DMS53 (cell line): ENCODE data around the gene CERS6.
"Not testable (repeated sequence)": the region's sequence is repeated elsewhere in the genome, so short reads cannot be mapped to it uniquely, and the experiment has no call there.

Experiments
- DNase-seq: peaks from one replicate; lab custom pipeline; 2025; lab: John Stamatoyannopoulos, UW

CERS6 gene

DNA sequence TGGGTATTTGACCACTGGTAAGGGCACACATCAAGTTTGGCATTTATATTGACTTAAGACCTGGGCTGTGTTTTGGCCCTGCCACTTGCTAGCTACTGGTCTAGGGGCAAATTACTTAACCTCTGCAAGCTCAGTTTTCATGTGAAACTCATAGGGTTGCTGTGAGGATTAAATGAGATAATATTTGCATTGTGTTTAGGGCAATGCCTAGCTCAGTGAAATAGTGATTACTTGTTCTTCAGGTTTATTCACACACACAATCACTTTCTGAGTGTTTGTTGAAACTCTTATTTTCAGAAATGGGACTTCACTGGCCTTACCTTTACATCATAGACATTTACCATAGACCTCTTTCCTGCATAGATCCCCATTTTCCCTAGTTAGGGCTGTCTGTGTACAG is 12.3 kb downstream of the CERS6 start:
- DNase-seq, result no peak

GRCh38 chr2:168469281-168469988 is 13.4 kb downstream of the CERS6 start:
- no peak for DNase-seq

GRCh38 chr2:168470320-168471162 is 14.5 kb downstream of the CERS6 start:
- DNase-seq, result no peak

DNA sequence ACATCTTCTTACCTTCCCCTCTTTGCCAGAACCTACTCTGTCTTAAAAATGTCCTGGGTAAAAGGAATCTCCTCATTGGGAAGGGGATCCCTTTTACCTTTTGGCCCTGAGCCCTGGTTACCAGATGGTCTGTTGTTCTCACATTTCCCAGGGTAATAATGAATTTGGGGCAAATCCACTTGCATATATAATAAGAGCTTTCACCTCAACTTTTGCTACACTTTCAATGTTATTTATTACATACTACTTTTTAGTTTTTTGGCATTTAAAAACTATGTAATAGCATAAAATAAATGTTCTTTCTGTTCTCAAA is 15.0 kb downstream of the CERS6 start:
- no peak for DNase-seq

- no peak for DNase-seq
These were observed 19.6 kb downstream of the CERS6 start for GRCh38 chr2:168475636-168476035.

DNA sequence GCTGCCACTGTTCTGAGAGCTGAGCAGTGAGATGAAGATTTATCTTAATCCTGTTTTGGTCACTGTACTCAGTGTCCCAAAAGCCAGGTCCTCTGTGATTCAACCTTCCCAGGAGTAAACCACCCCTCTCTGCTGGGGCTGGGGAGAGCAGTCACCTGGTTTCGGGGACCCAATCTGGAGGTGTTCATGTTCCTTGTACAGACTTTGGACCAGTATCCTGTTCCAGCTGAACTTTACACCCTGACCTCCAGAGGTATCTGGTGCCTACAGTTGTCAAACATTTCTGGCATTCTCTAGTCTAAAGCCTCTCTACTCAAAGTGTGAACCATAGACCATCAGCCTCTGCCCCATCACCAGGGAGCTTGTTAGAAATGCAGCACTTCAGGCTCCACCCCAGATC is 22.1 kb downstream of the CERS6 start:
- DNase-seq, result peak; percentile 32

- peak; percentile 91 for DNase-seq
These were observed 24.3 kb downstream of the CERS6 start for GRCh38 chr2:168480356-168480755.

DNA sequence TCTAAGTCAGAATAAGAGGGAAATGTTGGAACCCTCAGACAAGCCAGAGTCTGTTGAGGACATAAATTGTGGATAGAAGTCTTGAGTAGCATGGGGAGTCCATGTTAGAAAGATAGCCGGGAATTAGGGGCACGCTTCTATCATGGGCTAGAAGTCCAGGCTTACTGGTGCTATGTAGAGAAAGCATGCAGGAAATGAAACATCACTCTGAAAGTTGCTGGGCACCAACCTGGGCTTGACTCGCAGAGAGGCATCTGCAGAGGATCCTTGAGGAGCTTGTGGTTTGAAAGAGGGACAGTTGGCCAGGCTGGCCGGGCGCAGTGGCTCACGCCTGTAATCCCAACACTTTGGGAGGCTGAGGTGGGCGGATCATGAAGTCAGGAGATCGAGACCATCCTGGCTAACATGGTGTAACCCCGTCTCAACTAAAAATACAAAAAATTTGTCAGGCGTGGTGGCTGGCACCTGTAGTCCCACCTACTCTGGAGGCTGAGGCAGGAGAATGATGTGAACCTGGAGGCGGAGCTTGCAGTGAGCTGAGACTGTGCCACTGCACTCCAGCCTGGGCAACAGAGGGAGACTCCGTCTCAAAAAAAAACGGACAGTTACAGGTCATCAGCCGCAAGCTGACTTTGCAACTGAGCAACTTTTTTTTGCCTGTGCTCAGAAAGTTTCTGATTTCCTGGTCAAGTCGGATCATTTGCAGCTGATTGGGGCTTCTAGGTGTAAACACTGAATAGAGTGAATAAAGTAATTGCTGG is 24.9 kb downstream of the CERS6 start:
- peak; percentile 62 for DNase-seq

GRCh38 chr2:168482269-168482668 is 26.2 kb downstream of the CERS6 start:
- no peak for DNase-seq

DNA sequence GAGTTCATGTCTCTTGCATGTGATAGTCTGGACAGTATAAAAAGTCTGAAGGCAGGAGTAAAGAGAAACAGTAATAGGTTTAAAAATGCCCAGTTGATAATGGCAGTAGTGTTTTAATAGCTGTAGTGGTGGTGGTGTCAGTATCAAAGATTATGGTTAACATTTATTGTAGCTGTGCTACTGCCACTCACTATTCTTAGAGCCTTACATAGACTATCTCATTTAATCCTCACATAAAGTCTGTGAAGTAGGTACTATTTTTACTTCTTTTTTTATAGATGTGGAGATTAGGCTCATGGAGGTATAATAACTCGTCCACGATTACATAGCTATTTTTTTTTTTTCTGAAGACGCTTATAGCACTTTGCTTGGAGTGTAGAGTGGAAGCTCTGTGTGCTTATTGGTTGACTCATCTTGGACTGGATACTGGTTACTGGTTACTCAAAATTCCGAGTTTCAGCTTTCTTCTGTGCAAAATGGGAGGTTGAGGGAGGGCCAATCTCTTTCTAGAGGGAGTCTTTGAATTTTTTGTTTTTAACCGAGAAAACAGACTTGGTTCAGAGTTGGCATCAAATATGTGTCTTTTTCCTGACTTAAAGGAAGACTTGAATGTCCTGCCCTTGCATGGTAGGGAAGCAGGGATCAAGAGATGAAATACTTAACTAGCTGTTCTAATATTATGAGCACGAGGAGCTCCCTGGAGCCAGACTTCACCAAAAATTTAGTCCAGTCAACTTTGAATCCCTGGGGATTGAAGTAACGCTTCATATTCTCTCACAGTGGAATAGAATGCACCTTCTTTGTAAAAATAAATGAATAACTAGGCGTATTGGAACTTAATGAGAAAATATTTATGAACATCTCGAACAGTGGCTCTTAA is 27.1 kb downstream of the CERS6 start:
- no peak for DNase-seq

DNA sequence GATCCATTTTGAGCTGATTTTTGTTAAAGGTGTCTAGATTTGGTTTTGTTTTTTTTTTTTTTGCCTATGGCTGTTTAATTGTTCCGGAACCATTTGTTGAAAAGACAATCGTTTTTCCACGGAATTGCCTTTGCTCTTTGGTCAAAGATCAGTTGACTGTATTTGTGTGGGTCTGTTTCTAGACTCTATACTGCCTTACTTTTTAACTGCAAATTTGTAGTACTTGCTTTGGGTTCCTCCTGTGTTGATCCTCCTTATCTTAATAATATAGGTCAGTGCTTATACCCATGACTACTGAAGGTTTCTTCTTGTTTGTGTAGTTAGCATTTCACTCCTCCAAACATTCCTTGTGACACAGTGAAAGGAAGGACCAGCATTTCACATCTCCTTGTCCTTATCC is 30.4 kb downstream of the CERS6 start:
- DNase-seq, result no peak

DNA sequence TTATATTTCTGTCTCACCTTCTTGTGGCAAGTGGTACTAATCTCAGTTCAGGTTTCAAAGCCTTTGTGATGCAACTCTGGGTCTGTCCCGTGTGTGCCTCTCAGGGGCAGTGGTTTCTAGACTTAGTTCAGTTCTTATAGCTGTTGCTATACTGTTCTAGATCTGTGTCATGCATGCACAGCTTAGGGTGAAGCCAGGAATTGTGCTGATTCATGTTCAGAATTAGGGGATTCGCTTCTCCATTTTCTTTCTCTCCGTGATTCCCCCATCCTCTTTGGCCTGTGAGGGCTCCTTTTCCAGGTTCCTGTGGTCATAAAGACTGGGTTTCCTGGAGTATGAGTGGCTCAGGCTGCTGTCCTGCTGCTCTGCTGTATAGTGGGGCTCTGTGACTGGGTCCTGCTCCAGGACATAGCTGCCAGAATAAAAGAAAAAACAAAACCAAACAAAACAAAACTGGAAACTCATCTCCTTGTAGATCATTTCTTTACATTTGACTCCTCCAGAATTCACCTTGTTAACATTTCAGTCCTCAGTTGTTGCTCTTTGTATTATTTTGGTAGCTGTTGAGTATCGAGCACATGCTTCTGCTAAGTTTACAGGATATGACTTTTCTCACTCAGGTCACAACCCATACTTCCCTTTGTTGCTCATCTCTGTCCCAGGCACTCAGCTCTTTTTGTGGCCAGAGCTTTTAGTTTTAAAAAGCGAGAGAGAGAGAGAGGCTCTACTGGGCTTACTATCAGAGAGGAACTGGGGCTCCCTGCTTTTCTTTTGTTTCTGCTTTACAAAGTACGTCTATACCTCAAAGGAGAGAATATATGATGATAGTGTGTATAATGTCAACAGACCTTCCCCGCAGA is 34.2 kb downstream of the CERS6 start:
- peak; percentile 82 for DNase-seq

DNA sequence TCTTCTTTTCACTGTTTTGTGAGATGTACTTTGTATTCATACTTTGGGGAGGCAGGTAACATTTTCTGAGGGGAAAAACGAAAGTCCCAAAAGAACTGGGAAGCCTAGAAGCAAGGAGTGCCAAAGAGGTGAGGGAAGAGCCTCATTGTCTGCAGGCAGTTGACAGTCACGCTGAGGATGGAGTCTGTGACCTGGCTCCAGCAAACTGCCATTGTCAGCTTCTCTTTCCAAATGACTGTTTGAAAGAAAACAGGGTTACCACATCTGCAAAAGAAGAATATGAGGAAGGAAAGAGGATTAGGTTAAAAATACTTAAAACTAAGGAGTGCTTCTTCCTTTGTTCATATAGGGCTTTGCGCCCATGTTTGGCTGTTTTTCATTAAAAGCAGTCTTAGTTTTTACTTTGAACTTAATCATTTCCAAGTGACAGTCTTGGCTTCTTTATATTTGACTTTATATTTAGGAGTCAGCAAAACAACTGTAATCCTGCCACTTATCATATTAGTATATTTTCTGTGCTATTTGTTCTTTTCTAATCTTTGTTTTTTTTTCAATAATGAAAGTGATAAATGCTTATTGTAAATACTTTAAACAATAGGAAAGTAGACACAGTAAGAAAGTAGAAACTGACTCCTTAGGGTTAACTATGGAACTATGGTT is 35.0 kb downstream of the CERS6 start:
- DNase-seq, result peak; percentile 62

GRCh38 chr2:168491728-168492127 is 35.7 kb downstream of the CERS6 start:
- not testable (repeated sequence) for DNase-seq

DNA sequence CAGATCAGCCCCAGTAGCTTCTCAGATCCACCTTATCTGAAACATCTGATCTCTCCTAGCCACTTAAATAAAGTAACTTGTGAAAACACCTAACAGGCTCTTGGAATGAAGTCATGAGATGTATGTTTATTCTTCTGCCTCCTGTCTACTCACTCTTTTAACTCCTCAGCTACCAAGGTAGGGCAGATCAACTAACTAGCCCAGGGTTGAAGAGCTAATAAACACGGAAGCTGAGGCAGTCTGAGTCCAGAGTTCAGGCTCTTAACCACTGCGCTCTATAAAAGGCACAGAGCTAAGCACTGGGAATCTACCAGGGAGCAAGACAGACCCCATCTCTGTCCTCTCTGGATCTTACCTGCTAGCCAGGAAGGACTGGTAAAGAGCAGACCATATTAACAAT is 37.1 kb downstream of the CERS6 start:
- peak; percentile 80 for DNase-seq

- DNase-seq, result peak; percentile 89
These were observed 38.2 kb downstream of the CERS6 start for GRCh38 chr2:168494190-168494711.

DNA sequence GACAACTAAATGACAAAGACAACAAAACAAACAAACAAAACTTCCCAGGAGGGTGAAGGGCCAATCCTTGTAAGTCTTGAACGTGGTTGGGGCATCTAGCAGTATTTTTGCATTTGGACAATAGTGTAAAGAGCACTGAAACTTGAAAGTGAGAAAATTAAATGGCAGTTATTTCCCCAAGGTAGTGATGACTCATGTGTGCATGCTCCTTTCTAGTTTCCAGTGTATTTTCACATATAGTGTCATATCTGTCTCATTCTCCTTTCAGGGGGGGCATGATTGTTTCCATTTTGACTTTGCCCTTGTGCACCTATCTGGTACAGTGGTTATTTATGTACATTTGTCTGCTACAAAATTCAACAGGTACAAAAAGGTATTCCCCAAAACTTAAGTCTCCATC is 39.5 kb downstream of the CERS6 start:
- DNase-seq, result no peak

DNA sequence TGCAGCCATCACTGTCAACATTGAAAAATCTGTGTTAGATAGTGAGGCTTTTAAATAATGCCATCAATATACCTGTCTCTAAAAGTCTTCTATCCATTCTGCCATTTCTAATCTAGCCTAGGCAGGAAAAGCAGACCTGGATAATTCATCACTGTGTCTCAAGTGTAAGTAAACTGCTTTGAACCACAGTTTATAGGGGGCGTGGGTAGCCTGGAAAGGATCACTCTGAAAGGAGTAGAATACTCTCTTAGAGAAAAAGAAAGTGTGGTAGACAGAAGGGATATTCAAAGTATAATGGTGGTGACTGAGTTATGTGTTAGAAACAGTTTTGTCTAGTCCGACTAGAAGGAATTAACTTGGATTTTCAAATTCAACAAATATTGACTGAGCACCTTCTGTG is 40.8 kb downstream of the CERS6 start:
- DNase-seq, result no peak

DNA sequence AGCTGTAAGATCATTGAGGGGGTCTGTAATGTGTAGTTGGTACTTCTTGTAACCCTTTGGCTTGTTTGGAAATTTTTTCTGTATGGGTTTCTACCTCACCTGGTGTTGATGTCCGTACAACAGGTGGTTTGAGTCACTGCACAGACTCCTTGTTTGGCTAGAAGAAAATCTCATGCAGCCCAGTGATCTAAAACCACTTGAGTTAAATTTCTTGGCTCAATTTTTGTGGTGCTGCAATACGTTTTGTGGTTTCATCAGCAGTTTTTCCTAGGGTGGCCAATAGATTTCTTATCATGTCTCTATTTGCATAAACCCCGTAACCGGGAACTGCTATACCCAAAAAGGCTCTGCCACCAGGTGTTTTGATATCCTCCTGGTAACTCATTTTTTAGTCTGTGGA is 43.4 kb downstream of the CERS6 start:
- DNase-seq, result no peak

GRCh38 chr2:168500516-168500915 is 44.4 kb downstream of the CERS6 start:
- no peak for DNase-seq
